SU-DHL-6 (cell line): ENCODE data around the gene ZNF577.

ENCODE experiments used
- CTCF ChIP-seq: fragments of 200-600 bp; sonication (generic); IDR thresholded peaks from one replicate; pipeline ENCODE4 v1.5.1; 2017; ENCODE audit warnings: antibody characterized with exemption, mild to moderate bottlenecking, low read length, moderate library complexity; ENCODE audit not compliant: insufficient read depth, poor library complexity, severe bottlenecking
- EZH2phosphoT487 ChIP-seq: fragments of 200-600 bp; sonication (generic), shearing (Covaris generic); conservative IDR thresholded peaks from 2 replicates; pipeline ENCODE4 v1.6.1; 2018; ENCODE audit warnings: mild to moderate bottlenecking, antibody characterized with exemption, low read length, moderate library complexity, mixed read lengths

GRCh38 chr19:51916167-51916566 lies 28.4 kb upstream of the ZNF577 start:
- no peak for TF ChIP-seq CTCF
- no peak for TF ChIP-seq EZH2phosphoT487
